OCI-LY3 (cell line): ENCODE measurements around the gene KRT6A.

Experiments
- H2AFZ ChIP-seq: fragments of 200-600, 300-600 bp; shearing (Covaris generic); 2 replicates; pipeline ENCODE4 v1.6.0; 2014; ENCODE audit warnings: antibody characterized with exemption, low read depth, low read length
- H3K27ac ChIP-seq: fragments of 200-600, 300-600 bp; sonication (generic); 2 replicates; pipeline ENCODE4 v1.5.1; 2014; ENCODE audit warnings: mild to moderate bottlenecking, low read length, moderate library complexity, mixed read lengths
- H3K27me3 ChIP-seq: fragments of 200-600, 300-600 bp; sonication (generic); 2 replicates; pipeline ENCODE4 v1.6.1; 2014; ENCODE audit warnings: low read depth, low read length, mixed read lengths
- H3K36me3 ChIP-seq: fragments of 200-600, 300-600 bp; sonication (generic); replicated peaks from 2 replicates; pipeline ENCODE3; 2014; ENCODE audit warnings: low read depth, low read length, mixed read lengths
- H3K4me1 ChIP-seq: fragments of 300-600, 200-600 bp; sonication (generic); 2 replicates; pipeline ENCODE4 v1.6.1; 2014; ENCODE audit warnings: low read length, mixed read lengths
- H3K4me2 ChIP-seq: fragments of 200-600, 300-600 bp; sonication (generic); 2 replicates; pipeline ENCODE4 v1.6.1; 2014; ENCODE audit warnings: low read length, mixed read lengths
- H3K4me3 ChIP-seq: fragments of 300-600, 200-600 bp; sonication (generic); 2 replicates; pipeline ENCODE4 v1.5.1; 2014; ENCODE audit warnings: antibody characterized with exemption, mild to moderate bottlenecking, low read length, moderate library complexity
- H3K79me2 ChIP-seq: fragments of 300-600, 200-600 bp; shearing (Covaris generic); 2 replicates; pipeline ENCODE4 v1.6.1; 2014; ENCODE audit warnings: mild to moderate bottlenecking, low read length, mixed read lengths
- H3K9ac ChIP-seq: fragments of 300-600, 200-600 bp; shearing (Covaris generic); 2 replicates; pipeline ENCODE4 v1.6.0; 2014; ENCODE audit warnings: mild to moderate bottlenecking, low read length, moderate library complexity
- H3K9me3 ChIP-seq: fragments of 200-600, 300-600 bp; shearing (Covaris generic); 2 replicates; pipeline ENCODE4 v1.6.1; 2014; ENCODE audit warnings: low read length, mixed read lengths; ENCODE audit not compliant: insufficient read depth
- H4K20me1 ChIP-seq: fragments of 200-600, 300-600 bp; sonication (generic); 2 replicates; pipeline ENCODE4 v1.6.1; 2016; ENCODE audit warnings: low read length, mixed read lengths; ENCODE audit not compliant: insufficient read depth
- CTCF ChIP-seq: fragments of 200-600, 300-600 bp; sonication (generic); IDR thresholded peaks from 2 replicates; pipeline ENCODE4 v1.5.1; 2014; ENCODE audit warnings: antibody characterized with exemption, low read length, low read depth
- EZH2phosphoT487 ChIP-seq: fragments of 200-600 bp; shearing (Covaris generic); IDR thresholded peaks from 2 replicates; pipeline ENCODE4 v1.6.1; 2018; ENCODE audit warnings: antibody characterized with exemption, mixed run types, low read depth

The KRT6A gene

GRCh38 chr12:52521568-52522266, 28.7 kb upstream of the KRT6A start:
- Histone ChIP-seq H3K36me3 (no peaks in the 10 kb centered on the region), H3K4me2 (peak overlapping the region; percentile 67), H3K27ac (peak overlapping the region; percentile 63), H4K20me1 (no peaks in the 10 kb centered on the region), H3K79me2 (no peaks in the 10 kb centered on the region), H3K9ac (peak overlapping the region; percentile 16), H3K4me1 (peaks cover 66% of the 10 kb centered on the region), H3K4me3 (peak overlapping the region; percentile 72), H2AFZ (peak overlapping the region; percentile 36; the same call in 1 of the 2 replicates), H3K9me3 (no peaks in the 10 kb centered on the region), H3K27me3 (peaks cover 3% of the 10 kb centered on the region; the same call in 1 of the 2 replicates)
- TF ChIP-seq CTCF: no peak
- no peak for TF ChIP-seq EZH2phosphoT487

GRCh38 chr12:52521175-52521567, 28.1 kb upstream of the KRT6A start:
- Histone ChIP-seq H3K9me3 (no peaks in the 10 kb centered on the region), H4K20me1 (no peaks in the 10 kb centered on the region), H3K4me2 (peak overlapping the region; percentile 67), H3K36me3 (no peaks in the 10 kb centered on the region), H2AFZ (no peak overlapping the region; the same call in 1 of the 2 replicates), H3K27ac (peak overlapping the region; percentile 63), H3K79me2 (no peaks in the 10 kb centered on the region), H3K27me3 (peaks cover 3% of the 10 kb centered on the region; the same call in 1 of the 2 replicates), H3K9ac (peak overlapping the region; percentile 16), H3K4me3 (peak overlapping the region; percentile 72), H3K4me1 (peaks cover 64% of the 10 kb centered on the region)
- no peak for TF ChIP-seq EZH2phosphoT487
- no peak for TF ChIP-seq CTCF

- Histone ChIP-seq H3K4me3 (peak within 1 kb of the TSS; percentile 72), H3K4me2 (peak within 1 kb of the TSS; percentile 67), H3K9me3 (no peaks in the 10 kb centered on the region), H3K27me3 (peaks cover 3% of the 10 kb centered on the region; the same call in 1 of the 2 replicates), H4K20me1 (no peaks in the 10 kb centered on the region), H3K79me2 (no peaks in the 10 kb centered on the region), H3K36me3 (no peaks in the 10 kb centered on the region), H2AFZ (no peak within 1 kb of the TSS; the same call in 1 of the 2 replicates), H3K9ac (peak within 1 kb of the TSS; percentile 16), H3K27ac (peak within 1 kb of the TSS; percentile 63), H3K4me1 (peaks cover 52% of the 10 kb centered on the region)
- no peak for TF ChIP-seq CTCF
- no peak for TF ChIP-seq EZH2phosphoT487
Observed at GRCh38 chr12:52519826-52520662, 27.0 kb upstream of the KRT6A start, which contains the start of gene KRT5. TSS of gene KRT5 (minus strand) at chr12:52520394. CDS start at chr12:52520296, 98 bp downstream.

- peaks cover 45% of the 10 kb centered on the region for H3K4me1 ChIP-seq
Observed at GRCh38 chr12:52519387-52519703, 26.3 kb upstream of the KRT6A start.

More at GRCh38 chr12:52519387-52519703, 26.3 kb upstream of the KRT6A start:
- H3K36me3 ChIP-seq: no peaks in the 10 kb centered on the region
- no peaks in the 10 kb centered on the region for H3K79me2 ChIP-seq
- peak overlapping the region; percentile 72 for H3K4me3 ChIP-seq
- no peak overlapping the region for H3K27ac ChIP-seq
- no peaks in the 10 kb centered on the region for H4K20me1 ChIP-seq
- TF ChIP-seq CTCF: no peak
- TF ChIP-seq EZH2phosphoT487: no peak
- peak overlapping the region; percentile 16; the same call in 1 of the 2 replicates for H3K9ac ChIP-seq
- H3K9me3 ChIP-seq: no peaks in the 10 kb centered on the region
- H3K27me3 ChIP-seq: peaks cover 3% of the 10 kb centered on the region; the same call in 1 of the 2 replicates
- H2AFZ ChIP-seq: no peak overlapping the region
- H3K4me2 ChIP-seq: peak overlapping the region; percentile 67
